Measurements from ENCODE around the gene RPP25L. TPM values are rescaled to one million over a fixed set of nuclear protein-coding genes. Genes with fewer than 3 reads are reported as not detected.

Gene RPP25L
- total RNA-seq, 1 donor from 2014 or later: 31.4 TPM

GRCh38 chr9:34575862-34576596, 35.9 kb downstream of the RPP25L start:
- intact Hi-C loops (cut with DNase I): no loop called here
- Histone ChIP-seq H3K36me3 (no peaks in the 10 kb centered on the region), H3K9me3 (no peaks in the 10 kb centered on the region), H3K27ac (no peak overlapping the region), H3K4me1 (peaks cover 23% of the 10 kb centered on the region), H3K27me3 (no peaks in the 10 kb centered on the region), H3K4me3 (no peak overlapping the region)
- TF ChIP-seq POLR2A (IDR thresholded peaks at IDR 0.05) (no peak), POLR2AphosphoS5 (IDR thresholded peaks at IDR 0.05; ENCODE audit: insufficient read depth in 1 of 2, low read depth in 1 of 2) (no peak), CTCF (IDR thresholded peaks at IDR 0.05) (no peak)
- no peak for DNase-seq (ENCODE audit: extremely low spot score in 2 of 2)

- no peak for DNase-seq (ENCODE audit: extremely low spot score in 2 of 2)
- Histone ChIP-seq H3K27me3 (no peaks in the 10 kb centered on the region), H3K36me3 (no peaks in the 10 kb centered on the region), H3K4me3 (no peak overlapping the region), H3K27ac (no peak overlapping the region), H3K9me3 (no peaks in the 10 kb centered on the region), H3K4me1 (peaks cover 23% of the 10 kb centered on the region)
- TF ChIP-seq POLR2A (IDR thresholded peaks at IDR 0.05): no peak
- no peak for TF ChIP-seq CTCF (IDR thresholded peaks at IDR 0.05)
- no peak for TF ChIP-seq POLR2AphosphoS5 (IDR thresholded peaks at IDR 0.05; ENCODE audit: insufficient read depth in 1 of 2, low read depth in 1 of 2)
- intact Hi-C loops (cut with DNase I): no loop called here
These were observed 36.7 kb downstream of the RPP25L start for GRCh38 chr9:34575241-34575640.

GRCh38 chr9:34574571-34574970, 37.3 kb downstream of the RPP25L start:
- no peaks in the 10 kb centered on the region for H3K27me3 ChIP-seq
- intact Hi-C loops (cut with DNase I): no loop called here
- no peak overlapping the region for H3K27ac ChIP-seq
- no peaks in the 10 kb centered on the region for H3K36me3 ChIP-seq
- no peaks in the 10 kb centered on the region for H3K9me3 ChIP-seq
- no peak for DNase-seq (ENCODE audit: extremely low spot score in 2 of 2)
- H3K4me1 ChIP-seq: peaks cover 17% of the 10 kb centered on the region
- no peak overlapping the region for H3K4me3 ChIP-seq
- TF ChIP-seq POLR2A (IDR thresholded peaks at IDR 0.05): no peak
- no peak for TF ChIP-seq POLR2AphosphoS5 (IDR thresholded peaks at IDR 0.05; ENCODE audit: insufficient read depth in 1 of 2, low read depth in 1 of 2)
- no peak for TF ChIP-seq CTCF (IDR thresholded peaks at IDR 0.05)

GRCh38 chr9:34573599-34574325, 38.1 kb downstream of the RPP25L start:
- peaks cover 8% of the 10 kb centered on the region for H3K4me1 ChIP-seq

More at GRCh38 chr9:34573599-34574325, 38.1 kb downstream of the RPP25L start:
- Histone ChIP-seq H3K9me3 (no peaks in the 10 kb centered on the region), H3K27me3 (no peaks in the 10 kb centered on the region), H3K4me3 (no peak overlapping the region), H3K36me3 (no peaks in the 10 kb centered on the region), H3K27ac (no peak overlapping the region)
- no peak for DNase-seq (ENCODE audit: extremely low spot score in 2 of 2)
- TF ChIP-seq CTCF (IDR thresholded peaks at IDR 0.05) (no peak), POLR2A (IDR thresholded peaks at IDR 0.05) (no peak), POLR2AphosphoS5 (IDR thresholded peaks at IDR 0.05; ENCODE audit: insufficient read depth in 1 of 2, low read depth in 1 of 2) (no peak)
- intact Hi-C loops (cut with DNase I): no loop called here
